CD14-positive monocyte (primary cell): Measurements from ENCODE around the gene MAP3K20. TPM values are rescaled to one million over a fixed set of nuclear protein-coding genes. Genes with fewer than 3 reads are reported as not detected.

ENCODE experiments used
- DNase-seq, 3 donors: peaks; one replicate each; pipeline ENCODE4 v3.0.0-alpha.2; 2011 to 2022
- H2AFZ ChIP-seq: 2 replicates; pipeline ENCODE4 v1.6.0; 2012; ENCODE audit warnings: mild to moderate bottlenecking, low read depth, low read length, inconsistent platforms; ENCODE audit not compliant: insufficient read depth, poor library complexity, severe bottlenecking
- H3K27ac ChIP-seq, 2 donors: 1 replicate in 1 of 2; 2 replicates in 1 of 2; pipeline ENCODE4 v1.5.1; 2012 to 2013; ENCODE audit warnings: low read length in 2 of 2, control low read depth in 1 of 2, inconsistent platforms in 1 of 2, low read depth in 1 of 2, mild to moderate bottlenecking in 1 of 2
- H3K27me3 ChIP-seq, 2 donors: one replicate each; pipeline versions ENCODE4 v1.6.0 to v1.6.1; 2011 to 2013; ENCODE audit warnings: low read length in 2 of 2; ENCODE audit not compliant: control insufficient read depth in 2 of 2, insufficient read depth in 2 of 2
- H3K36me3 ChIP-seq, 2 donors: replicated peaks in 1 of 2; 1 replicate in 1 of 2; 2 replicates in 1 of 2; pipeline versions ENCODE4 v1.5.1 to v1.6.1; 2012 to 2013; ENCODE audit warnings: low read length in 2 of 2, control low read depth in 1 of 2, inconsistent platforms in 1 of 2, mild to moderate bottlenecking in 1 of 2; ENCODE audit not compliant: insufficient read depth in 2 of 2, control insufficient read depth in 1 of 2
- H3K4me1 ChIP-seq, 2 donors: 1 replicate in 1 of 2; 2 replicates in 1 of 2; pipeline versions ENCODE4 v1.5.1 to v1.6.1; 2012 to 2013; ENCODE audit warnings: low read length in 2 of 2, control low read depth in 1 of 2, inconsistent platforms in 1 of 2, mild to moderate bottlenecking in 1 of 2, moderate library complexity in 1 of 2; ENCODE audit not compliant: insufficient read depth in 2 of 2, control insufficient read depth in 1 of 2
- H3K4me2 ChIP-seq: replicated peaks from 2 replicates; pipeline ENCODE3; 2012; ENCODE audit warnings: low read length, moderate library complexity, mild to moderate bottlenecking; ENCODE audit not compliant: poor library complexity, severe bottlenecking; ENCODE audit errors: extremely low read depth
- H3K4me3 ChIP-seq, 3 experiments: fragments of 200-600 bp in 1 of 3; sonication (generic) in 1 of 3; replicated peaks in 1 of 3; 1 replicate in 2 of 3; 2 replicates in 1 of 3; pipeline ENCODE4 v1.5.1; 2011 to 2013; ENCODE audit warnings: low read length in 3 of 3, mild to moderate bottlenecking in 3 of 3, control low read depth in 2 of 3, low read depth in 2 of 3, inconsistent platforms in 1 of 3, moderate library complexity in 1 of 3
- H3K79me2 ChIP-seq: 2 replicates; pipeline ENCODE4 v1.6.0; 2012; ENCODE audit warnings: mild to moderate bottlenecking, control low read depth, inconsistent platforms, low read length, moderate library complexity; ENCODE audit not compliant: insufficient read depth
- H3K9ac ChIP-seq: 2 replicates; pipeline ENCODE4 v1.6.0; 2017; ENCODE audit warnings: low read length, mild to moderate bottlenecking; ENCODE audit not compliant: insufficient read depth, poor library complexity, severe bottlenecking
- H3K9me3 ChIP-seq, 2 donors: replicated peaks in 1 of 2; 1 replicate in 1 of 2; 2 replicates in 1 of 2; pipeline versions ENCODE4 v1.5.1 to v1.6.1; 2012 to 2013; ENCODE audit warnings: low read length in 2 of 2, control low read depth in 1 of 2; ENCODE audit not compliant: control insufficient read depth in 1 of 2, insufficient read depth in 1 of 2
- H4K20me1 ChIP-seq: 2 replicates; pipeline ENCODE4 v1.6.0; 2012; ENCODE audit warnings: mild to moderate bottlenecking, low read length, control low read depth, moderate library complexity; ENCODE audit not compliant: insufficient read depth
- H3K27ac Mint-ChIP-seq, 7 donors: one replicate each; pipeline ENCODE4 v1.8.0; 2020; ENCODE audit warnings: mild to moderate bottlenecking in 7 of 7, mixed read lengths in 7 of 7, moderate library complexity in 6 of 7, inconsistent platforms in 2 of 7
- H3K27me3 Mint-ChIP-seq, 3 donors: one replicate each; pipeline ENCODE4 v1.8.0; 2021 to 2022; ENCODE audit warnings: low read depth in 3 of 3, mild to moderate bottlenecking in 3 of 3, mixed read lengths in 3 of 3, moderate library complexity in 3 of 3, inconsistent platforms in 1 of 3
- H3K36me3 Mint-ChIP-seq, 2 donors: one replicate each; pipeline ENCODE4 v1.8.0; 2020; ENCODE audit warnings: mixed read lengths in 2 of 2, inconsistent platforms in 1 of 2, mild to moderate bottlenecking in 1 of 2
- H3K4me1 Mint-ChIP-seq: one replicate; pipeline ENCODE4 v1.8.0; 2020; ENCODE audit warnings: mild to moderate bottlenecking, mixed read lengths
- H3K4me3 Mint-ChIP-seq, 2 donors: one replicate each; pipeline ENCODE4 v1.8.0; 2020; ENCODE audit warnings: mild to moderate bottlenecking in 2 of 2, mixed read lengths in 2 of 2, moderate library complexity in 1 of 2
- H3K9me3 Mint-ChIP-seq, 7 donors: one replicate each; pipeline ENCODE4 v1.8.0; 2020 to 2022; ENCODE audit warnings: mixed read lengths in 7 of 7, mild to moderate bottlenecking in 6 of 7, moderate library complexity in 6 of 7, inconsistent platforms in 2 of 7
- WGBS: methylation state at CpG from one replicate; pipeline ENCODE4 v1.1.5; 2013; ENCODE audit warnings: missing lambda C conversion rate; ENCODE audit not compliant: insufficient coverage; 5-methylcytosine and 5-hydroxymethylcytosine counted together
- intact Hi-C, 2 donors: fragments of 100-400 bp; cut with micrococcal nuclease; formaldehyde crosslinking; loops; one replicate each; pipeline versions ENCODE4 v1.15.0 to v1.15.1; 2023
- polyA plus RNA-seq, 3 donors: library from polyadenylated mRNA; depleted of rRNA in 1 of 3; unstranded in 2 of 3; stranded (reverse) in 1 of 3; fragments of 300-500 nt in 2 of 3; fragments of >200 nt in 1 of 3; fragmentation: Illumina TruSeq in 2 of 3; gene quantifications; 1 replicate in 2 of 3; 2 replicates in 1 of 3; pipeline ENCODE4 v1.2.3, GENCODE V29; 2012 to 2021
- TF ChIP-seq, protein P1 (sequence below): fragments of 200-600 bp; IDR thresholded peaks from one replicate; pipeline ENCODE4 v1.8.0; 2022; ENCODE audit warnings: antibody characterized with exemption, mild to moderate bottlenecking

The MAP3K20 gene
- polyA plus RNA-seq, 3 donors = 14.3 to 30.7 (median 21.6) TPM

DNA sequence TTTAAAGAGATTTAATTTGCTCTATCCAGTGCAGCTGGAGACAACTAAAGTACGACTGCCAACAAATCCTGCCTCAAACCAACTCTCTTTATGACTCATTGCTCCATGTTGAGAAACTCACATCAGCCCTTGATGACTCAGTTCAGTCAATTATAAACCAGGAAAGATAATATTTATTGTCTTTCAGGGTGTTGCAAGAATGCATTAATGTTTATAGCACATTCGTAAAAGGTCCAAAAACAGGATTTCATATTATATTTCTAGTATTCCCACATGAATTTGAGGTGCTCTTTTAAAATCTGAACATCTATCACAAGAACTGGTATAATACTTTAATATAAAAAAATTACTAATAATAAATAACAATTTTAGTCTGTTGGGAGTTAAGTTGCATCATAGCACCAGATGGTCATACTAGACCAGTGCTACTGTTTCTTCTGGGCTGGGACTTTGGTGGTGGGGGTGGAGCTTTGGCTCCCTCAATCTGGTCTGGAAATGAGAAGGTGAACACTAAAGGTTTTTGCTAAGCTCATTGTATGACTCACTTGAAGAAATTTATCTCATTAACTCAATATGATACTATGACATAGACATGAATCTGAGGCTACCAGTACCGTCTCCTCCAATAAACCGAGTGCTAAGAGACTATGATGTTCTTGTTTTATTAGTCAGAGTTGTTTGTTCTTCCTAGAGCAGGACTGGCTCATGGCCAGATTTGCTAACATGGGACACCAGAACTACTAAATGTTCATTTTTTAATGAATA is 26.6 kb upstream of the MAP3K20 start:
- Mint-ChIP-seq H3K27ac (peak overlapping the region; percentile 94 to 99 (median 95)), H3K9me3 (no peaks in the 10 kb centered on the region), H3K4me1 (peaks cover 46% of the 10 kb centered on the region), H3K27me3 (peaks cover 0 to 4% (median 0%) of the 10 kb centered on the region in 3 donors), H3K4me3 (peak overlapping the region in 1 of 2 donors; percentile 63), H3K36me3 (no peaks in the 10 kb centered on the region)
- Histone ChIP-seq H3K9ac (peak overlapping the region; percentile 30), H2AFZ (no peak overlapping the region), H3K9me3 (no peaks in the 10 kb centered on the region), H4K20me1 (no peaks in the 10 kb centered on the region), H3K4me1 (peaks cover 43 to 44% of the 10 kb centered on the region in 2 donors), H3K79me2 (no peaks in the 10 kb centered on the region), H3K4me3 (no peak overlapping the region), H3K4me2 (peak overlapping the region; percentile 36), H3K27me3 (no peaks in the 10 kb centered on the region), H3K27ac (peak overlapping the region; percentile 78 to 85), H3K36me3 (no peaks in the 10 kb centered on the region)
- peak; percentile 89 to 96 (median 95) for DNase-seq
- TF ChIP-seq, protein P1, sequence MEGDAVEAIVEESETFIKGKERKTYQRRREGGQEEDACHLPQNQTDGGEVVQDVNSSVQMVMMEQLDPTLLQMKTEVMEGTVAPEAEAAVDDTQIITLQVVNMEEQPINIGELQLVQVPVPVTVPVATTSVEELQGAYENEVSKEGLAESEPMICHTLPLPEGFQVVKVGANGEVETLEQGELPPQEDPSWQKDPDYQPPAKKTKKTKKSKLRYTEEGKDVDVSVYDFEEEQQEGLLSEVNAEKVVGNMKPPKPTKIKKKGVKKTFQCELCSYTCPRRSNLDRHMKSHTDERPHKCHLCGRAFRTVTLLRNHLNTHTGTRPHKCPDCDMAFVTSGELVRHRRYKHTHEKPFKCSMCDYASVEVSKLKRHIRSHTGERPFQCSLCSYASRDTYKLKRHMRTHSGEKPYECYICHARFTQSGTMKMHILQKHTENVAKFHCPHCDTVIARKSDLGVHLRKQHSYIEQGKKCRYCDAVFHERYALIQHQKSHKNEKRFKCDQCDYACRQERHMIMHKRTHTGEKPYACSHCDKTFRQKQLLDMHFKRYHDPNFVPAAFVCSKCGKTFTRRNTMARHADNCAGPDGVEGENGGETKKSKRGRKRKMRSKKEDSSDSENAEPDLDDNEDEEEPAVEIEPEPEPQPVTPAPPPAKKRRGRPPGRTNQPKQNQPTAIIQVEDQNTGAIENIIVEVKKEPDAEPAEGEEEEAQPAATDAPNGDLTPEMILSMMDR = no peak
- WGBS = no CpG with 5 or more reads among the region's 4 CpGs
- intact Hi-C loops = no loop called here

DNA sequence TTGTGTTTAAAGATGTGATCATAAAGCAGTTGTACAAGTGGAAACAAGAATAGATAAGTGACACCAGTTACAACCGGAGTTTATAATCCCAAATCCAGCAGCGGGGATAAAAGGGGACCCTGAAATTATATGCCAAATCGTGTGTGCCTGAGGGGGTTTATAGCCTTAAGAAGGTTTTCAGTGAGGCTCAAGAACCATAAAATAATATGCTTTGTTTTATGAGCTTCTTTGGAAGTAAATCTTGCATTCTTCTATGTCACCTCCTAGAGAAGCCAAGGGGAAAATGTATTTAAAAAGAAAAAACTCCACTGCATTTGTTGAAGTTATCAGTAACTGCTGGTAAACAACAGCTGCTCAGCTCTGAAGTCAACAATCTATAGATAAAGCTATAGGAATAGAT is 25.8 kb upstream of the MAP3K20 start:
- TF ChIP-seq, protein P1 = no peak
- no peaks in the 10 kb centered on the region for H3K36me3 ChIP-seq
- peak overlapping the region; percentile 8 for H3K4me2 ChIP-seq
- H4K20me1 ChIP-seq = no peaks in the 10 kb centered on the region
- H3K4me1 ChIP-seq = peaks cover 40 to 43% of the 10 kb centered on the region in 2 donors
- H3K27ac ChIP-seq = peak overlapping the region in 1 of 2 donors; percentile 85
- WGBS = 100% methylated on average over 2 of the region's 3 CpGs
- Mint-ChIP-seq H3K27me3 (peaks cover 0 to 3% (median 0%) of the 10 kb centered on the region in 3 donors), H3K4me3 (no peak overlapping the region), H3K36me3 (no peaks in the 10 kb centered on the region), H3K9me3 (no peaks in the 10 kb centered on the region), H3K4me1 (peaks cover 46% of the 10 kb centered on the region), H3K27ac (peak overlapping the region; percentile 94 to 99 (median 95))
- H2AFZ ChIP-seq = no peak overlapping the region
- no peaks in the 10 kb centered on the region for H3K27me3 ChIP-seq
- H3K9ac ChIP-seq = no peak overlapping the region
- H3K79me2 ChIP-seq = no peaks in the 10 kb centered on the region
- H3K9me3 ChIP-seq = no peaks in the 10 kb centered on the region
- no peak for DNase-seq
- intact Hi-C loops = no loop called here
- H3K4me3 ChIP-seq = no peak overlapping the region
